Germinal center (tissue), 1 donor: ENCODE measurements around the gene ST3GAL4.
A peak's percentile ranks its signal among the peaks of the same experiment; 100 is the strongest.
"Not testable (repeated sequence)": the region's sequence is repeated elsewhere in the genome, so short reads cannot be mapped to it uniquely, and the experiment has no call there.

Source experiments
- DNase-seq: peaks from one replicate; pipeline ENCODE4 v3.0.0; 2012; ENCODE audit warnings: mixed read lengths, low spot score

The ST3GAL4 gene

DNA sequence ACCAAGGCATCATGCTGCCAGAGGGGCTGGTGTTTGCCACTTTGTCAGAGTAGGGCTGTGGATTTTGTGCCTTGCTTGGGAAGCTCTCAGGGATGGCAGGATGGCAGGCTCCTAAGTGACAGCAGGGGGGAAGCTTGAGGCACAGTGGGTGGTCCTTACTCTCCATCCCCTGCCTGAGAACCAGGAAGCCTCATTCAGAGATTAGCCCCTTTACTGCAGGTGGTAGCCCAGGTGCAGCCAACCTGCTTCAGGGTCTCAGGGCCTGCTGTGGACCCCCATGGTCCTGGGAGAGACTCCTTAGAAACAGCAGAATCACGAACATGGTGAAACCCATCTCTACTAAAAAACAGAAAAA, 8.9 kb upstream of the ST3GAL4 start:
- no peak for DNase-seq

GRCh38 chr11:126346946-126347345, 8.5 kb upstream of the ST3GAL4 start:
- not testable (repeated sequence) for DNase-seq

- DNase-seq, result no peak
Observed at GRCh38 chr11:126347751-126348668, 7.5 kb upstream of the ST3GAL4 start.

- DNase-seq, result no peak
Observed at GRCh38 chr11:126348806-126349582, 6.5 kb upstream of the ST3GAL4 start.

DNA sequence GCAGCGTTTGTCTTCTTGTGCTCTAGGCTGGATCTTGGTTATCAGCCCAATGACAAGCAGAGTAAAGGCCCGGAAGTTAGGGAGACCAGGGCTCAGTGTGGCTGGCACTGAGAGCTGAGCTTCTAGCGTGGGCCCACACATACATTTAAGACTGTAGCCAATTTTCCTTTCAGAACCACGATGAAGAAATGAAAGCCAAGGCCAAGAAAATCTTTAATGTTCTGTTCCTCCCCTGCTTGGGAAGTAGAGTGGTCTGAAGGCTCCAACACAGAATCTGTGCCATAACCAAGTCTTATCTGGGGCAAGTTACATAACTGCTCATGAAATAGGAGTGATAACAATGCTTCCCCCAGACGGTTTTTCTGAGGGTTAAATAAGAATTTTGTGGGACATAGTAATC, 4.7 kb upstream of the ST3GAL4 start:
- DNase-seq, result no peak

GRCh38 chr11:126352163-126352562, 3.3 kb upstream of the ST3GAL4 start:
- DNase-seq, result no peak

DNA sequence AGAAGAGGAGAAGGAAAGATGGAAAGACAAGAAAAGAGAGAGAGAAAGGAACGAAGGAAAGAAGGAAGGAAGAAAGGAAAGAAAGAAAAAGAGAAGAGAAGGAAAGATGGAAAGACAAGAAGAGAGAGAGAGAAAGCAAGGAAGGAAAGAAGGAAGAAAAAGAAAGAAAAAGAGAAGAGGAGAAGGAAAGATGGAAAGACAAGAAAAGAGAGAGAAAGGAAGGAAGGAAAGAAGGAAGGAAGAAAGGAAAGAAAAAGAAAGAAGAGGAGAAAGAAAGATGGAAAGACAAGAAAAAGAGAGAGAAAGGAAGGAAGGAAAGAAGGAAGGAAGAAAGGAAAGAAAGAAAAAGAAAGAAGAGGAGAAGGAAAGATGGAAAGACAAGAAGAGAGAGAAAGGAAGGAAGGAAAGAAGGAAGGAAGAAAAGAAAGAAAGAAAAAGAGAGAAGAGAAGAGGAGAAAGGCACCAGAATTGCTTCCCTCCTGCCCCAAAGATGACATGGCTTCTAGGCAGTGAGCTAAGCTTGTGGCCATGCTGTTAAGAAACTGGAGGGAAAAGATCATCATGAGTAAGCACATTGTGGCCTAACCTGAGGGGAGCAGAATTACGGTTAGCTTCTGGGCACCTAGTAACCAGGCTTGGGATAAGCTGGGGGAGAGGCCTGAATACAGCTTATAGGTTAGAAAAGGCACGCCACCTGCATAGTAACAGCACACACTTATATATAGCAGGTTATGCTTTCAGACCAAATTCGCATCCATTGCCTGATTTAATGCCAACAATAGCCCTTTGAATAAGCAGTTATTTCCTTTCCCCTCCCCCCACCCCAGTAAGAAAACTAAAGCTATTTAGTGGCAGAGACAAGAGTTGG, 2.3 kb upstream of the ST3GAL4 start:
- DNase-seq, result no peak

DNA sequence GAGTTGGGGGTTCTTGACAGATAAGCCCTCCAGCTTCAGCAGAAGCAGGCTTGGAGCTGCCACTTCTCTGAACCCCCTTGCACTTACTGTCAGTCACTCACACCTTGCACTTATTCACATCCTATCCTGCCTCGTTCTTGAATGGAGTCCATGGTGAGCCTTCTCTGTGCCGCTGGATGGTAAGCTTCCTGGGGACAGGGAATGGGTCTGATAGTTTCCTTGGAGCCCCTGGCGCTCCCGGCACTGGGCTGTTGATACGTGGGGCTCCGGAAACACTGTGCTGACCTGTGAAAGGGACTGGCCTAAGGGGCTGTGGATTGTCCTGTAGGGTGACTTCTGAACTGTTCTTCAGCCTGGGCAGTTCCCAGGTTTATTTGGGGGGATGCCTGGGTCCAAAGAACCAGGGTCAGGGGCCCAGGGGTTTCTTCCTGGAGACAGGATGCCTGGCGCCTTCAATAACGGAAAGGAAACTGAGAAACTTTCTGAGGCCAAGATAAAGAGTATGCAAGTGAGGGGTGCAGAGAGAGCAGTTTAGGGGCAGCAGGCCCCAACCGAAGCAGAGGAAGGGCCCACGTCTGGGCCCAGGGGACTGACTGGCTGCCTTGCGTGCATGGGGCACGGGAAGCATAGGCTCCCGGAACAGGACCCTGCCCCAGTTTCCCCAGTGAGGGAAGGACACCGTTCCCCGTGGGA, 709 bp upstream of the ST3GAL4 start:
- no peak for DNase-seq

- DNase-seq, result peak; percentile 26
Observed at GRCh38 chr11:126355926-126356897, 726 bp downstream of the ST3GAL4 start.

DNA sequence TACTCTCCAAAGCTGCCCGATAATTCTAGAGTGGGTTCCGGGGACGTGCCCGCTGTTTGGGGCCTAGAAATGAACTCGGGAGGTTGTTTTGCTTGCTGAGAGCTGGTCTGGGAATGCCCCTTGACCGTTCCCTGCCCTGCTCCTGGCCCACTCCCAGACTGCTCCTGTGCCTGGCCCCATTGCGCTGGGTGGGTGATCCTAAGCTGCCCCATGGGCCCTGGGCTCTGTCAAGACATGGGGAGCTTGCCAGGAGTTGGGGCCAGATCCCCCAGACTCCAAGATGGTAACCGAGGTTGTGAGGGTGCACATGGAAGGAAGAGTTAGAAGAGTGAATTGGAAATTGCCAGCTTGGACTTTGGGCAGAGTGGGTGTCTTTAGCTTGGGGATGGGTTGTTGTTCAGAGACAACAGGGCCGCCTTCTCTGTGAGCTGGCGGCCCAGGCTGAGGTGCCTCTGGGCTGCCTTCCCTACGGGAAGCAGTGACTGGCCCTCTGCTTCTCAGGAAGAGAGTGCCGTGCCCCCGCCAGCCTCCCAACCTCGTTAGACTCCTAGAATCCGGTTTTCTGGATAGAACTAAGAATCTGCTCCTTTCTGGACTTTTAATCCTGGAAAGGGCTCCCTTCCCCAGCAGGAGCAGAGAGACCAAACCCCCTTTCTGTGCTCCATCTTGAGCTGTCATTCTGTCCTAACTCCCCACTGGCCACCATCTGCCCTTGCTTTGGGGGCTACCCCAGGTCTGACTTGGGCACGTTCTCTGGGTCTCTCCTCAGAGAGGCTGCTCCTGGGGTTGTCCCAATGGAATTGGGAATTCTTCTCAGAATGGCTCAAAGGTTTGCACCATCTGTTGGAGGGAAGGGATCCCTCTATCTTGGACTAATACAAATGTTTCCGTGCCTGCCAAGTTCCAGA, 1.8 kb downstream of the ST3GAL4 start:
- DNase-seq, result no peak

DNA sequence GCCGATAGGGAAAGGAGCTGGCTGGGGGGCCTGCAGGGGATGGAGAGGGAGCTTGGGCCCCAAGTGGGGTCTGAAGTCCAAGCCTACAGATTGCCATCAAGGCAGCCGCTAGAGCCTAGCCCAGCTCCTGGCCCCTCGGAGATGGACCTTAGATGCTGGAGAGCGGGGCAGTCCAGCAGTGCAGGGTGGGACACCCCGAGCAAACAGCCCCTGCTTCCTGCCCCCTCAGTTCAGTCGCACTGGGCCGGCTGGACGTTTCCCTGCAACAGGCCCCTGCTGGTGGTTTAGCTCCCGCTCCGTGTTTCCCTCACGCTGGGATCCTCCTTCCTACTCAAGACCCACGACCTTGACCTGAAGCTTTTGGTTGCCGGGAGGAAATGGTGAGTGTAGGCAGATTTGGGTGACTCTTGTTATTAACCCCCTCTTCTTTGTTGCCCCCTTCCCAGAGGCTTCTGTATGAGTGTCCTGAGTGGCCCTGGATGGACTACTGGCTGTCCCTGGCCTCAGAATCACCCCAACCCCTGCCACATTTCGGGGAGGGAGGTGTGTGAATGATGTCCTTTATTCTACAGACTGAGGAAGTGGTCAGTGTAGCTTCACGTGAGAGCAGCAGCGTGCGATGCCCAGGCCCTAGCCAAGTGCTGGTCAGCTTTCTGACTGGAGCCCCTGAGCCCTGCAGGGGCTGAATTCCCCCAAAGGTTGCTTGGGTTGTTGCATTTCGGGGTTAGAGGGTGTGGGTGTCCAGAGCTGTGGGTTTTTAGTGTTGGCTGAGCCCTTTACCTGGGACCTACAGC, 2.7 kb downstream of the ST3GAL4 start:
- no peak for DNase-seq

- no peak for DNase-seq
Observed at GRCh38 chr11:126358763-126359160, 3.3 kb downstream of the ST3GAL4 start.

DNA sequence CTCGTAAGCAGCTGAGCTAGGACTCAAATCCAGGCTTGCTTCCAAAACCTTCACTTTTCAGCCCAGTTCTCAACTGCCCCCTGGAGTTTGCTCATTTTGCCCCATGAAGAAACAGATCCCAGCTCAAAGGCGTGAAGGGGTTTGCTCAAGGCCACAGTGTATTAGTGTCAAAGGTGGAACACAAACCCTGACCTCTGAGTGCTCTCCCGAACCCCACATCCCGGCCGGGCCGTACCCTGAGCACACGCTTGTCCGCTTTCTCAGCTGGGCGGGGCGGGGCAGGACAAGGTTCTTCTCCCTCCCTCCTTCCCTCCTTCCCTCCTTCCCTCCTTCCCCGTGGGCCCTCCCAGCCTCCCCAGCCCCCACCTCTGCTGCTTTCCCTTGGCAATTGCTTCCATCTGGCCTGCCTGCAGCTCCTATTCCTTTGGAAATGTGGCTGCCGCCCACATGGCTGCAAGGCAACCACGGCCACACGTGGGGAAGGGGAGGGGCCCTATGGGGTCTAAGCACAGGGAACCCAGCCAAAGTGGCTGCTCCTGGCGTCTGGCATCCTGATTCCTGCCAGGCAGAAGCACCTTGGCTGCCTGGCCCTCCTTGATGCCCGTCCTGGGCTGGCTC, 4.1 kb downstream of the ST3GAL4 start:
- DNase-seq, result no peak

DNA sequence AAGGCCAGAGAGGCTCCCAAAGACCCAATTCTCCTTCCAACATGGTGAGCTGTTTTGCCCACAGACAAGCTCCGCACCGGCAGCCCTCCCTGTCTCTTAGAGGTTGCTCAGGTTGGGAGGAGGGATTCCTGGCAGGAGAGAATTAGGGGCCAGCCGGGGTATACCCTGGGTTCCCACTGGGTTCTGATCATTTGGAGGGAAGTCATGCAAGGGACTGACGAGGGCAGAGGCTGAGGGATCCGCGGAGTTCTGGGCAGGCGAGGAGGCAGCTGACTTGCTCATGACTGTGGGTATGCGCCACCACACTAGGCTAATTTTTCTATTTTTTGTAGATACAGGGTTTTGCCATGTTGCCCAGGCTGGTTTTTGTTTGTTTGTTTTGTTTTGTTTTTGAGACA, 4.6 kb downstream of the ST3GAL4 start:
- DNase-seq, result no peak

DNA sequence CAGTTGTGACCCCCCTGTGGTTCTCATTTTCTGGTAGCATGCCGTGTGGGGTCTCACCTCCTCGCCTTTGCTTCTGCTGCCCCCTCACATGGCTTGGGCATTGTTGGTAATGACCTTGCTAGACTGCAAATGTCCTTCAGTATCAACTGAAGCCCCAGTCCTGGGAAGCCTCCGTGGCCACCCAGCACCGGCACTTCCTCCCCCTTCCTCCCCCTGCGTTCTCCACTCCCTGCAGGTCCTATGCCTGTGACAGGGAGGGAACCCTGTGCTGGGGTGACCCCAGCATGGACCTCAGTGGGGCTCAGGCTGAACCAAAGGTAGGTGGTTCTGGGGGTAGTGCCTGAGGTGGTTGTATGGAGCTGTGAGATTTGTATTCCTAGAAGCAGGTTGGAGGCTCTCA, 5.9 kb downstream of the ST3GAL4 start:
- DNase-seq, result no peak

- DNase-seq, result no peak
Observed at GRCh38 chr11:126362879-126363655, 7.6 kb downstream of the ST3GAL4 start.

GRCh38 chr11:126363706-126364248, 8.3 kb downstream of the ST3GAL4 start:
- no peak for DNase-seq
